RWPE1 (cell line): ENCODE data around the gene ADRA2C.
"Not testable (repeated sequence)": the region's sequence is repeated elsewhere in the genome, so short reads cannot be mapped to it uniquely, and the experiment has no call there.

Source experiments
- CTCF ChIA-PET: fragments of 350-600 bp; sonication (Branson Sonifier 250); formaldehyde crosslinking; extraction: SDS; loops from one replicate; lab custom pipeline; 2021; lab: Yijun Ruan, JAX
- POLR2A ChIA-PET: fragments of 400-600 bp; formaldehyde crosslinking; extraction: SDS; loops from one replicate; lab custom pipeline; 2020; ENCODE audit warnings: antibody characterized with exemption; ENCODE audit not compliant: low non-redundant PET; lab: Yijun Ruan, JAX
- DNase-seq: peaks from one replicate; pipeline ENCODE4 v3.0.0; 2012; ENCODE audit warnings: low spot score
- H3K27ac ChIP-seq: fragments of 450-650 bp; 2 replicates; pipeline ENCODE4 v1.5.1; 2017
- CTCF ChIP-seq: fragments of 450-650 bp; conservative IDR thresholded peaks from 2 replicates; pipeline ENCODE4 v1.5.1; 2017; ENCODE audit warnings: low read depth, mild to moderate bottlenecking

The ADRA2C gene

GRCh38 chr4:3811621-3812020, 45.4 kb downstream of the ADRA2C start:
- TF ChIP-seq CTCF, result no peak
- ChIA-PET POLR2A (no interaction called here), CTCF (no interaction called here)
- no peak overlapping the region for H3K27ac ChIP-seq
- DNase-seq, result no peak

- POLR2A ChIA-PET, result no interaction called here
- TF ChIP-seq CTCF, result no peak
- H3K27ac ChIP-seq, result no peak overlapping the region
- CTCF ChIA-PET, result no interaction called here
- DNase-seq, result no peak
These were observed 46.2 kb downstream of the ADRA2C start for GRCh38 chr4:3812211-3812934.

- POLR2A ChIA-PET, result no interaction called here
- DNase-seq, result no peak
- TF ChIP-seq CTCF, result no peak
- CTCF ChIA-PET, result no interaction called here
- H3K27ac ChIP-seq, result no peak overlapping the region
These were observed 47.2 kb downstream of the ADRA2C start for GRCh38 chr4:3813151-3814052.

- no peak for TF ChIP-seq CTCF
- POLR2A ChIA-PET, result no interaction called here
- DNase-seq, result no peak
- CTCF ChIA-PET, result no interaction called here
- H3K27ac ChIP-seq, result no peak overlapping the region
These were observed 47.9 kb downstream of the ADRA2C start for GRCh38 chr4:3814053-3814570.

- DNase-seq, H3K27ac ChIP-seq, CTCF ChIA-PET, POLR2A ChIA-PET: not testable (repeated sequence)
These were observed 48.7 kb downstream of the ADRA2C start for GRCh38 chr4:3814838-3815237.

GRCh38 chr4:3816256-3816825, 50.2 kb downstream of the ADRA2C start:
- no peak overlapping the region for H3K27ac ChIP-seq
- POLR2A ChIA-PET, result no interaction called here
- CTCF ChIA-PET, result no interaction called here
- TF ChIP-seq CTCF, result no peak
- no peak for DNase-seq
